ENCODE data around the gene KLHDC7B.

The KLHDC7B gene
- long read RNA-seq = 0 reads

- no peak within 1 kb of the TSS for H3K4me3 ChIP-seq (replicated peaks; ENCODE audit: insufficient read depth, low read length)
- TF ChIP-seq CTCF (IDR thresholded peaks at IDR 0.05; ENCODE audit: insufficient read depth, low read length) = peak; percentile 10
- no peak for TF ChIP-seq SPI1 (IDR thresholded peaks at IDR 0.05; ENCODE audit: borderline replicate concordance, low read depth)
- TF ChIP-seq GABPA (IDR thresholded peaks at IDR 0.05; ENCODE audit: low read depth) = no peak
- no peak within 1 kb of the TSS for H3K27ac ChIP-seq (replicated peaks)
- no peaks in the 10 kb centered on the region for H3K27me3 ChIP-seq (ENCODE audit: insufficient read depth, poor library complexity, severe bottlenecking)
- peak in 1 of 2 experiments; percentile 44 for DNase-seq (ENCODE audit: low read depth in 1 of 2, low spot score in 1 of 2)
Observed at GRCh38 chr22:50545522-50546325, at the start of gene KLHDC7B. TSS of gene KLHDC7B (plus strand) at chr22:50545899. CDS start at chr22:50546244, 345 bp downstream.

DNA sequence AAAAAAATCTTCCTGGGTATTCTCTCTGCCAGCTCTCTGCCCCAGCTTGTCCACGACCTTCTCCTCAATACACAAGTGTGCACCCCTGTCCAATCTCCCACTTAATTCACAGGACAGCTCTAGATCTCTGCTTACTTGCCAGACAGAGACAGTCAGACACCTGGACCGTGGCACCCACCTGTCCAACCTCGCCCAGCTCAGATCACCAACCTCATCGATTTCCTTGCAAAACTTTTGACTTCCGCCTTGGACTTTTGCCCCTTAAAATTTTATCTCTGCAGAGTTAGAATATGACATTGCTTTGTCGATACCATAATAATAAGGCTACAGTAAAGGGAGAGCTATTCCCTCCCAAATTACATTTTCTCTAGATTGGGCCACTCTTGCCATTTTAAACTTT is 48.6 kb upstream of the KLHDC7B start:
- no peak for DNase-seq (ENCODE audit: low read depth in 1 of 2, low spot score in 1 of 2)
- H3K27me3 ChIP-seq (ENCODE audit: insufficient read depth, poor library complexity, severe bottlenecking) = no peaks in the 10 kb centered on the region
- TF ChIP-seq SPI1 (IDR thresholded peaks at IDR 0.05; ENCODE audit: borderline replicate concordance, low read depth) (no peak), GABPA (IDR thresholded peaks at IDR 0.05; ENCODE audit: low read depth) (no peak)
- no peak overlapping the region for H3K27ac ChIP-seq (replicated peaks)
- no peak overlapping the region for H3K4me3 ChIP-seq (replicated peaks; ENCODE audit: insufficient read depth, low read length)

DNA sequence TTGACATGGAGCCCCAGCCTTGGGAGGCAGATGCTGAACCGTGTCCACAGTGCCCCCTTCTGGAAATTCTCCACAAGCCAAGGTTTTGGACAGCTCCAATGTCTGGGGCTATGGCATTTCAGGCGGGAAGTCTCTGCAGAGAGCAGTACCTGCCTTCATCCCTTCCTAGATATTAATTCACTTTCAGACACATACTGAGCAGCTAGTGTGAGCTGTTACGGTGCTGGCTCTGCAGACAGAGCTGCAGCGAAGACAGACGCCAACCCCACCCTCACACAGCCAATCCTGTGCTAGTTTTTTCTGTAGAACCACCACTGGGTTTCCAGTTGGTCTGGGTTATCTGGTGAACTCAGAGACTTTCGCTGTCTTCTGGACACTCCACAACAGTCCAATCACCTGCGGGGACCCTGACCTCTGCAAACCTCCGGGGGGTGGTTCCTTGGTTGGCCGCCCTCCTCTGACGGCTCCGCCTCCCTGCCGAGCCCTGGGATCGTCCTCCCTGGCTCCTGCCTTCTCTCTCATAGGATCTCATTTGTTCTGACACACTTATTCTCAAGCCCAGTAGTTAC is 47.3 kb upstream of the KLHDC7B start:
- Histone ChIP-seq H3K27ac (replicated peaks) (no peak overlapping the region), H3K4me3 (replicated peaks; ENCODE audit: insufficient read depth, low read length) (no peak overlapping the region), H3K27me3 (ENCODE audit: insufficient read depth, poor library complexity, severe bottlenecking) (no peaks in the 10 kb centered on the region)
- no peak for TF ChIP-seq GABPA (IDR thresholded peaks at IDR 0.05; ENCODE audit: low read depth)
- peak; percentile 78 for TF ChIP-seq CTCF (IDR thresholded peaks at IDR 0.05; ENCODE audit: insufficient read depth, low read length)
- TF ChIP-seq REST (IDR thresholded peaks at IDR 0.05; ENCODE audit: insufficient replicate concordance, low read depth) = peak; percentile 85
- DNase-seq (ENCODE audit: low read depth in 1 of 2, low spot score in 1 of 2) = peak in 1 of 2 experiments; percentile 74

DNA sequence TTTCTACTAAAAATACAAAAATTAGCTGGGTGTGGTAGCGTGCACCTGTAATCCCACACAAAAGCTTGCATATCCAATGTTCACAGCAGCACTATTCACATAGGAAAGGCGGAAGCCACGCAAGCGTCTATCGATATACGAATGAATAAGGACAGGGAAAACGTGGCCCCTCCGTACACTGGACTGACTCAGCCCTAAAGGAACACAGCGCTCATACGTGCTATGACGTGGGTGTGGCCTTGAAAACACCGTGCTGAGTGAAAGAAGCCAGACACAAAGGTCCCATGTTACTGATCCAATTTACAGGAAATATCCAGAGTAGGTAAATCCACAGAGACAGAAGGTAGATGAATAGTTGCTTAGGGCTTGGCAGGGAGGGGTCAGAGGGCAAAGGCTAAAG is 45.2 kb upstream of the KLHDC7B start:
- no peak for DNase-seq (ENCODE audit: low read depth in 1 of 2, low spot score in 1 of 2)
- H3K4me3 ChIP-seq (replicated peaks; ENCODE audit: insufficient read depth, low read length) = no peak overlapping the region
- H3K27me3 ChIP-seq (ENCODE audit: insufficient read depth, poor library complexity, severe bottlenecking) = no peaks in the 10 kb centered on the region
- TF ChIP-seq CTCF (IDR thresholded peaks at IDR 0.05; ENCODE audit: insufficient read depth, low read length) (no peak), REST (IDR thresholded peaks at IDR 0.05; ENCODE audit: insufficient replicate concordance, low read depth) (no peak), POLR2AphosphoS5 (IDR thresholded peaks at IDR 0.05; ENCODE audit: low read depth) (no peak)
- no peak overlapping the region for H3K27ac ChIP-seq (replicated peaks)

Data from HL-60 (cell line).